Astrocyte of the spinal cord (primary cell): ENCODE data around the gene IL18R1.
"Not testable (repeated sequence)": the region's sequence is repeated elsewhere in the genome, so short reads cannot be mapped to it uniquely, and the experiment has no call there.

Experiments used
- DNase-seq: peaks from one replicate; pipeline ENCODE4 v3.0.0; 2011; ENCODE audit warnings: low read depth, low spot score
- H3K4me3 ChIP-seq: 2 replicates; pipeline ENCODE4 v1.5.1; 2011; ENCODE audit warnings: low read depth, mild to moderate bottlenecking, low read length, moderate library complexity
- CTCF ChIP-seq: IDR thresholded peaks from 2 replicates; pipeline ENCODE4 v1.5.1; 2012; ENCODE audit warnings: low read depth, mild to moderate bottlenecking, low read length, inconsistent platforms
- in situ Hi-C: cut with HindIII; loops from 2 replicates; pipeline ENCODE4 v1.10.0; 2017; ENCODE audit warnings: low sequenced_read_pairs

IL18R1 gene

GRCh38 chr2:102315921-102316320 is 39.7 kb upstream of the IL18R1 start:
- H3K4me3 ChIP-seq: no peak overlapping the region
- no peak for TF ChIP-seq CTCF
- no peak for DNase-seq
- in situ Hi-C loops: no loop called here

GRCh38 chr2:102317715-102318114 is 37.9 kb upstream of the IL18R1 start:
- TF ChIP-seq CTCF: no peak
- in situ Hi-C loops: no loop called here
- H3K4me3 ChIP-seq: no peak overlapping the region
- DNase-seq: no peak

- in situ Hi-C loops: no loop called here
- DNase-seq: no peak
- no peak for TF ChIP-seq CTCF
- no peak overlapping the region for H3K4me3 ChIP-seq
Observed at GRCh38 chr2:102318437-102318836, 37.2 kb upstream of the IL18R1 start.

- H3K4me3 ChIP-seq: no peak overlapping the region
- no peak for TF ChIP-seq CTCF
- in situ Hi-C loops: no loop called here
- DNase-seq: no peak
Observed at GRCh38 chr2:102321941-102322719, 33.5 kb upstream of the IL18R1 start.

- DNase-seq: not testable (repeated sequence)
Observed at GRCh38 chr2:102324914-102325313, 30.7 kb upstream of the IL18R1 start.

GRCh38 chr2:102331311-102331980 is 24.1 kb upstream of the IL18R1 start:
- TF ChIP-seq CTCF: no peak
- DNase-seq: no peak
- no peak overlapping the region for H3K4me3 ChIP-seq
- in situ Hi-C loops: no loop called here

More at GRCh38 chr2:102324914-102325313, 30.7 kb upstream of the IL18R1 start:
- in situ Hi-C loops, H3K4me3 ChIP-seq: not testable (repeated sequence)

- TF ChIP-seq CTCF: no peak
- no peak for DNase-seq
- in situ Hi-C loops: no loop called here
- H3K4me3 ChIP-seq: no peak overlapping the region
Observed at GRCh38 chr2:102334486-102334885, 21.1 kb upstream of the IL18R1 start.
